ENCODE data around the gene CKAP4.

- TF ChIP-seq POLR2AphosphoS5 (IDR thresholded peaks at IDR 0.05; ENCODE audit: low read depth) (no peak), CTCF (conservative IDR thresholded peaks at IDR 0.05; ENCODE audit: low read depth in 2 of 2) (no peak), EZH2 (IDR thresholded peaks at IDR 0.05; ENCODE audit: low read depth, unreplicated experiment) (no peak), ETS1 (IDR thresholded peaks at IDR 0.05) (no peak), ZNF331 (CRISPR knock-in tag; IDR thresholded peaks at IDR 0.05; ENCODE audit: low read depth) (no peak)
Measured at GRCh38 chr12:106276032-106276740, 28.4 kb upstream of the CKAP4 start.
